Choroid plexus epithelial cell (primary cell): ENCODE measurements around the gene TTC28.

Experiments
- DNase-seq: peaks from one replicate; pipeline ENCODE4 v3.0.0-alpha.2; 2010; ENCODE audit warnings: low read depth
- H3K4me3 ChIP-seq: 2 replicates; pipeline ENCODE4 v1.5.1; 2011; ENCODE audit warnings: low read depth, mild to moderate bottlenecking, control low read depth, low read length, moderate library complexity
- TF ChIP-seq, protein P1 (sequence below): conservative IDR thresholded peaks from 2 replicates; pipeline ENCODE4 v1.5.1; 2011; ENCODE audit warnings: low read depth, mild to moderate bottlenecking, control low read depth, inconsistent platforms, low read length, moderate library complexity

Gene TTC28

DNA sequence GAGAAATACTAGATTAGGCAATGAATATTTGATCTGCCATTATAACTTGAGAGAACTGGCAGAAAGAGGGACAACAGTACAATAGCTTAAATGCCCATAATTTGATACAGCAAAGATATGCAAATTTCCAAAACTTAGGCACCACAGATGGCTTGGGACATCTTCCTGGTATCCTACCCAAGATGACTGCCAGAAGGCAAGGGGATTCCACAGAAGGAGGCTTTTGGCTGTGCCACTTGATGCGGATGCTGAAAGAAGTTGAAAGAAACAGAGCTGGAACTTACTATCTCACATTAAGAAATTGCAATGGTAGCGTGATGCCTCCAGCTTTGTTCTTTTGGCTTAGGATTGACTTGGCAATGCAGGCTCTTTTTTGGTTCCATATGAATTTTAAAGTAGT lies 216.7 kb downstream of the TTC28 start:
- TF ChIP-seq, protein P1, sequence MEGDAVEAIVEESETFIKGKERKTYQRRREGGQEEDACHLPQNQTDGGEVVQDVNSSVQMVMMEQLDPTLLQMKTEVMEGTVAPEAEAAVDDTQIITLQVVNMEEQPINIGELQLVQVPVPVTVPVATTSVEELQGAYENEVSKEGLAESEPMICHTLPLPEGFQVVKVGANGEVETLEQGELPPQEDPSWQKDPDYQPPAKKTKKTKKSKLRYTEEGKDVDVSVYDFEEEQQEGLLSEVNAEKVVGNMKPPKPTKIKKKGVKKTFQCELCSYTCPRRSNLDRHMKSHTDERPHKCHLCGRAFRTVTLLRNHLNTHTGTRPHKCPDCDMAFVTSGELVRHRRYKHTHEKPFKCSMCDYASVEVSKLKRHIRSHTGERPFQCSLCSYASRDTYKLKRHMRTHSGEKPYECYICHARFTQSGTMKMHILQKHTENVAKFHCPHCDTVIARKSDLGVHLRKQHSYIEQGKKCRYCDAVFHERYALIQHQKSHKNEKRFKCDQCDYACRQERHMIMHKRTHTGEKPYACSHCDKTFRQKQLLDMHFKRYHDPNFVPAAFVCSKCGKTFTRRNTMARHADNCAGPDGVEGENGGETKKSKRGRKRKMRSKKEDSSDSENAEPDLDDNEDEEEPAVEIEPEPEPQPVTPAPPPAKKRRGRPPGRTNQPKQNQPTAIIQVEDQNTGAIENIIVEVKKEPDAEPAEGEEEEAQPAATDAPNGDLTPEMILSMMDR, result no peak
- no peak for DNase-seq
- no peak overlapping the region for H3K4me3 ChIP-seq

DNA sequence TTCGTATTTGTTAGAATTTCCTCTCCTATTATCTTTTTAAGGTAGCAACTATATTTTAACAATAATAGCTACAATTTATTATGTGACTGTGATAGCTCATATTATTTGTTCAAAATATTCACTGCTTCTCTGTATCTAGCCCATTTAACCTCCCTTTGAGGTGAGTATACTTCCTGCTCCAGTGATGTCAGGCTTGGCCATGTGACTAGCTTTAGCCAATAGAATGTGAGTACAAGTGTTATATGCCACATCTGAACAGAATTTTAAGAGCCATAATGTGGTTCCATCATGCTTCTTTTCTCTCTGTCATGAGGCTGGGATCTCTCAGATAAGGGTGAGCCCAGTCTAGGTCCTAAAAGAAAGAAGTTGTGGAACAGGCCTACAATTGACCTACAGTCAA lies 217.6 kb downstream of the TTC28 start:
- TF ChIP-seq, protein P1, result no peak
- no peak for DNase-seq

DNA sequence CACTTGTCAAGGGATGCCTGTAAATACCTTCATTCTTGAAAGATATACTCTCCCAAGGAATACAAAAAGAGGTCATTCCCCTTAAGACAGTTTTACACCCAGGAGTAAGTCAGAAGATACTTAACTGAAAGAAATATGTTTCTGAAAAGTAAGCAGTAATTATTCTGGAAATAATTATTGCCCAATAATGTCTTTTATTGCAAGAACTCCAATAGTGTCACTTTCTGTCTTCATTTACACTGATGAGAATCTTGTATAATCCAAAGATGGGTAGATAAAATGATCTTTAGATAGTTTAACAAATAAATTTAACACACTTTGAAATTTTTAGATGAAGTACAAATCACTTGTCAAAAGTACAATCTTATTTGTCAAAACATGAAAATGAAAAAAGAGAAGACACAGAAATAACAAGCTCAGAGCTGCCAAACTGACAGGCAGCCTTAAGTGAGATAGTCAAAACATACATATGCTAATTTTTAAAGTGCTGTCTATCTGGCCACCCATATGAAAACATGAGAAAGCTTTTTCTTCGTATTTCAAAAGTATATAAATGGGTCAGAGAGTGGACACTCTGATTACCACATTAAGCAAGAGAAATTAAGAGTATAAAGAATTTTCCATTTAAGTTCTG lies 225.1 kb downstream of the TTC28 start:
- no peak for DNase-seq
- TF ChIP-seq, protein P1, result no peak
- H3K4me3 ChIP-seq, result no peak overlapping the region

More for the DNA sequence above, 217.6 kb downstream of the TTC28 start:
- H3K4me3 ChIP-seq, result no peak overlapping the region

DNA sequence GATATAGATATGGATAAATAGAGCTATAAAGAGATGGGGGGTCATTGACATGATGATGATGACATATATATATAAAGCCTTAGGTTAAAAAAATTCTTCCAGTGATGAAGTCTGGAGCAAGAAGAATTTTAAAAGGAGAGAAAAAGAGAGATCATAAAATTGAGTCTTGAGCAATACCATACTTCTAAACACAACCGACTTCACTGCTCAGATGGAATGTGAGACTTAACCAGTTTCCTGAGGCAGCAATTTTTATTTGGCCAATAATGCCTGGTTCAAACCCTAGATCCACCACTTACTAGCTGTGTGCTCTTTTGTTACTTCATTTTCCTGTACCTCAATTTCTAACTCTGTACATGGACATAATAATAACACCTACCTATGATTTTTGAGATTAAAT lies 229.5 kb downstream of the TTC28 start:
- TF ChIP-seq, protein P1, result no peak
- no peak for DNase-seq
- no peak overlapping the region for H3K4me3 ChIP-seq

DNA sequence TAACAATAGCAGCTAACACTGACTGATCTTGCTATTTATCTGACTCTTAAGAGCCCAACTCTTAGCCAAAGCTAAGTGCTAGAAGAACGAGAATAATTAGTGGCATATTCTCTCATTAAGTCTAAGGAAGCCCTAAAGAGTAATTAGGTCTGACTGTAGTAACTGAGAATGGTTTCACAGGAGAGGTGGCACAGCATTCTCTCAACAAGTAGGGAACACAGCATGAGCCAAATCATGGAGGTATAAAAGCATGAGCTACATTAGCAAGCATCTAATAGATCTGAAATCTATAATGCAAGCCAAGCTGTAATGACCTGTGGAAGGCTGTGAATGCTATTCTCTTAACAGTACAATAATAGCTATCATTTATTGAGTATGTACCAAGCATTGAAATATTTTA lies 230.6 kb downstream of the TTC28 start:
- H3K4me3 ChIP-seq, result no peak overlapping the region
- DNase-seq, result no peak
- TF ChIP-seq, protein P1, result no peak

DNA sequence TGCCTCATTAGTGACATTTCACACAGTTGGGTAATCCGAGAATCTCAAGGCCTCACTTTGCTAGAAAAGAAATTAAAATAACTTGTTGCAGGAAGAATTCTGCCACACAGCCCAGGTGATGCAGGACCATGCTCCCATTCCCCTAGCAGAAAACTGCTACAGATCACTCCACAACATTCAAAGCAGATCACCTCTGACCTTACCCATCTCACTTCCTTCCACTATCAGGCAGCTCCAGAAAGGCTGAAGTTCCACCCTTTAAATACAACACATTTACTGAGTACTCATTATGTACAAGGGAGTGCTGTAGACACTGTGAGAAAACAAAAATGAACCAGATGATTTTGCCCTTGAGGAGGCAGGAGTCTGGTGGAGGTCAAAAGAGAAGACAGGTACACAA lies 231.0 kb downstream of the TTC28 start:
- H3K4me3 ChIP-seq, result no peak overlapping the region

GRCh38 chr22:28444659-28445058 lies 235.0 kb downstream of the TTC28 start:
- TF ChIP-seq, protein P1, result no peak
- H3K4me3 ChIP-seq, result no peak overlapping the region
- DNase-seq, result no peak

More for the DNA sequence above, 231.0 kb downstream of the TTC28 start:
- TF ChIP-seq, protein P1, result no peak
- no peak for DNase-seq
